ENCODE data around the gene RFC4. TPM values are rescaled to one million over a fixed set of nuclear protein-coding genes. Genes with fewer than 3 reads are reported as not detected.

RFC4 gene
- total and polyA plus RNA-seq, 2 of the 4 experiments (the other 2 are of a cell fraction) = 19.5 to 27.9 TPM

- no peak for TF ChIP-seq USF2 (IDR thresholded peaks at IDR 0.05; ENCODE audit: low read depth, low read length)
These were observed 23.1 kb downstream of the RFC4 start, which contains the start of gene EIF4A2 (continued) for GRCh38 chr3:186783058-186783730.

GRCh38 chr3:186782542-186783057 lies 23.7 kb downstream of the RFC4 start:
- Histone ChIP-seq H2AFZ (replicated peaks; ENCODE audit: low read length, poor library complexity) (peak overlapping the region; percentile 91), H4K8ac (ENCODE audit: low read depth in 2 of 2, low read length in 2 of 2) (peak overlapping the region; percentile 89 to 96), H4K20me1 (ENCODE audit: insufficient read depth, low read length) (peaks cover 41% of the 10 kb centered on the region), H3K4me3 (ENCODE audit: insufficient read depth, low read depth, low read length) (peak overlapping the region; percentile 80), H3K4me1 (ENCODE audit: control insufficient read depth, insufficient read depth, low read length) (no peaks in the 10 kb centered on the region; the same call in 1 of the 2 replicates), H2BK20ac (ENCODE audit: low read depth, low read length) (no peak overlapping the region), H3K4ac (ENCODE audit: low read depth, low read length) (peak overlapping the region; percentile 81), H3K27ac (ENCODE audit: insufficient read depth, low read length) (peak overlapping the region; percentile 93), H3K9me1 (ENCODE audit: insufficient read depth, low read length) (no peaks in the 10 kb centered on the region), H3K18ac (ENCODE audit: low read depth, low read length) (peak overlapping the region; percentile 85), H3K4me2 (ENCODE audit: low read depth, low read length) (peak overlapping the region; percentile 98), H3K23ac (ENCODE audit: low read depth, low read length) (peak overlapping the region; percentile 87), H3K36me3 (ENCODE audit: control insufficient read depth, insufficient read depth, low read length) (peaks cover 29% of the 10 kb centered on the region), H3K27me3 (ENCODE audit: control insufficient read depth, insufficient read depth, low read length) (no peaks in the 10 kb centered on the region), H2AK5ac (ENCODE audit: low read depth, low read length) (no peak overlapping the region), H3K14ac (replicated peaks; ENCODE audit: low read depth, low read length) (peak overlapping the region; percentile 68), H2BK5ac (ENCODE audit: low read depth, low read length, poor library complexity, severe bottlenecking) (peak overlapping the region; percentile 84), H3K9me3 (ENCODE audit: control insufficient read depth, insufficient read depth, low read length) (no peaks in the 10 kb centered on the region), H2AK9ac (replicated peaks; ENCODE audit: low read depth, low read length, poor library complexity) (peak overlapping the region; percentile 6), H4K91ac (ENCODE audit: insufficient read depth, low read depth, low read length) (peak overlapping the region; percentile 85), H3K9ac (ENCODE audit: low read depth, low read length) (peak overlapping the region; percentile 96), H3K56ac (ENCODE audit: extremely low read depth, insufficient read depth, low read length) (peak overlapping the region; percentile 81), H2BK120ac (ENCODE audit: low read depth, low read length) (peak overlapping the region; percentile 60; the same call in 1 of the 2 replicates), H3K79me1 (ENCODE audit: low read depth in 1 of 2, low read length in 2 of 2) (peaks cover 3 to 28% of the 10 kb centered on the region in 2 experiments), H4K5ac (ENCODE audit: low read depth, low read length) (peak overlapping the region; percentile 72), H2BK15ac (ENCODE audit: low read depth, low read length) (0 out of 3 replicates have a peak overlapping the region, but pooled peaks have one; percentile 35)
- DNase-seq (no peak), ATAC-seq (ENCODE audit: low read depth) (peak; percentile 24)
- 8% methylated on average over 2 of the region's 21 CpGs; no CpG with 5 or more reads in 1 of the 2 experiments for WGBS, 2 experiments (ENCODE audit: extremely low coverage in 2 of 2, insufficient read length in 1 of 2)
- POLR2A ChIA-PET (ENCODE audit: unreplicated experiment) = interaction anchor here (0.8 kb wide), 2 partner anchors 10 to 12 kb away, joined by 4 to 5 read pairs; no protein-coding TSS in a partner anchor
- intact Hi-C loops (cut with micrococcal nuclease) (loop anchor here (10.0 kb wide), 2 partner anchors 208 to 678 kb away; partner anchors contain the start of genes DNAJB11 and ETV5), in situ Hi-C loops (cut with MboI; ENCODE audit: low sequenced_read_pairs) (no loop called here), dilution Hi-C loops (cut with HindIII; ENCODE audit: low sequenced_read_pairs, unreplicated experiment) (no loop called here)
- BruUV-seq (replicated peaks) = no TSS peak
- CTCF ChIA-PET = interaction anchor here (0.5 kb wide), 1 partner anchor 8 kb away, joined by 3 read pairs; no protein-coding TSS in a partner anchor
- TF ChIP-seq BHLHE40 (IDR thresholded peaks at IDR 0.05; ENCODE audit: low read depth, low read length) = no peak
- no peak for TF ChIP-seq MAZ (IDR thresholded peaks at IDR 0.05; ENCODE audit: borderline replicate concordance, low read depth, low read length)
- no peak for TF ChIP-seq RAD21 (IDR thresholded peaks at IDR 0.05; ENCODE audit: low read length)
- TF ChIP-seq POLR2A (IDR thresholded peaks at IDR 0.05; ENCODE audit: low read depth, low read length) = no peak
- TF ChIP-seq CEBPB (IDR thresholded peaks at IDR 0.05; ENCODE audit: low read depth, low read length) = no peak
- no peak for TF ChIP-seq CTCF (conservative IDR thresholded peaks at IDR 0.05; ENCODE audit: low read depth, low read length)
- TF ChIP-seq CHD1 (IDR thresholded peaks at IDR 0.05; ENCODE audit: low read depth, low read length) = no peak
- no peak for TF ChIP-seq ELK1 (IDR thresholded peaks at IDR 0.05; ENCODE audit: borderline replicate concordance, low read depth, low read length)
- no peak for TF ChIP-seq NFE2L2 (IDR thresholded peaks at IDR 0.05; ENCODE audit: low read depth, low read length)
- no peak for TF ChIP-seq FOS (IDR thresholded peaks at IDR 0.05; ENCODE audit: low read depth, low read length)
- no peak for TF ChIP-seq MAFK (IDR thresholded peaks at IDR 0.05; ENCODE audit: low read depth, low read length)
